Endothelial cell of umbilical vein (primary cell): ENCODE results near the gene FLT1. TPM values are rescaled to one million over a fixed set of nuclear protein-coding genes. Genes with fewer than 3 reads are reported as not detected.

ENCODE experiments used
- BruUV-seq: library from RNA; stranded (reverse); fragments of 400-500 nt; replicated peaks from 2 replicates; lab custom pipeline; 2021; lab: Mats Ljungman, UMichigan
- CTCF ChIA-PET: fragments of 300-600, 350-600 bp; sonication (Branson Sonifier 250); formaldehyde crosslinking; loops from one replicate; lab custom pipeline; 2021; ENCODE audit warnings: antibody characterized with exemption, inconsistent platforms; lab: Charles Lee
- POLR2A ChIA-PET: fragments of 300-600, 350-600 bp; sonication (Branson Sonifier 250); formaldehyde crosslinking; loops from one replicate; lab custom pipeline; 2021; ENCODE audit warnings: antibody characterized with exemption, inconsistent platforms; lab: Charles Lee
- DNase-seq: peaks from one replicate; pipeline ENCODE4 v3.0.0-alpha.2; 2011; ENCODE audit warnings: low read depth, low spot score
- FAIRE-seq: peaks from 2 replicates; lab custom pipeline; 2011; peaks lifted over from hg19 to GRCh38; lab: Jason Lieb, UNC
- H2AFZ ChIP-seq: 2 replicates; pipeline ENCODE4 v1.6.0; 2012; ENCODE audit warnings: low read depth, low read length, control low read depth, inconsistent platforms
- H3K27ac ChIP-seq: 2 replicates; pipeline ENCODE4 v1.5.1; 2011; ENCODE audit warnings: low read depth, mild to moderate bottlenecking, control low read depth, low read length, moderate library complexity; ENCODE audit not compliant: insufficient read depth
- H3K27me3 ChIP-seq, 2 experiments: 2 replicates each; pipeline versions ENCODE4 v1.6.0 to v1.6.1; 2011; ENCODE audit warnings: low read length in 2 of 2, mixed read lengths in 1 of 2; ENCODE audit not compliant: control insufficient read depth in 2 of 2, insufficient read depth in 2 of 2
- H3K36me3 ChIP-seq, 2 experiments: 2 replicates in 1 of 2; 3 replicates in 1 of 2; pipeline ENCODE4 v1.5.1; 2011; ENCODE audit warnings: low read length in 2 of 2, mild to moderate bottlenecking in 1 of 2, moderate library complexity in 1 of 2; ENCODE audit not compliant: control insufficient read depth in 2 of 2, insufficient read depth in 2 of 2; ENCODE audit errors: extremely low read depth in 1 of 2
- H3K4me1 ChIP-seq: 3 replicates; pipeline ENCODE4 v1.5.1; 2011; ENCODE audit warnings: mild to moderate bottlenecking, low read length; ENCODE audit not compliant: control insufficient read depth, insufficient read depth; ENCODE audit errors: extremely low read depth
- H3K4me2 ChIP-seq: 2 replicates; pipeline ENCODE4 v1.6.1; 2011; ENCODE audit warnings: low read length, control low read depth, mixed read lengths; ENCODE audit not compliant: insufficient read depth
- H3K4me3 ChIP-seq, 3 experiments: fragments of 200-600 bp in 1 of 3; sonication (generic), shearing (Covaris generic) in 1 of 3; replicated peaks in 1 of 3; 2 replicates each; pipeline ENCODE4 v1.5.1; 2011 to 2016; ENCODE audit warnings: control low read depth in 3 of 3, low read length in 3 of 3, mild to moderate bottlenecking in 2 of 3, inconsistent platforms in 1 of 3, low read depth in 1 of 3, moderate library complexity in 1 of 3; ENCODE audit not compliant: insufficient read depth in 1 of 3
- H3K79me2 ChIP-seq: 2 replicates; pipeline ENCODE4 v1.6.0; 2012; ENCODE audit warnings: low read length, inconsistent platforms; ENCODE audit not compliant: control insufficient read depth, insufficient read depth
- H3K9ac ChIP-seq: replicated peaks from 2 replicates; pipeline ENCODE3; 2011; ENCODE audit warnings: low read length, control low read depth; ENCODE audit not compliant: insufficient read depth; ENCODE audit errors: extremely low read depth
- H3K9me1 ChIP-seq: replicated peaks from 3 replicates; pipeline ENCODE4 v1.6.0; 2011; ENCODE audit warnings: mild to moderate bottlenecking, low read length; ENCODE audit not compliant: control insufficient read depth, insufficient read depth; ENCODE audit errors: extremely low read depth
- H3K9me3 ChIP-seq: replicated peaks from 2 replicates; pipeline ENCODE4 v1.5.1; 2012; ENCODE audit warnings: low read length, inconsistent platforms; ENCODE audit not compliant: control insufficient read depth, insufficient read depth
- H4K20me1 ChIP-seq: replicated peaks from 2 replicates; pipeline ENCODE3; 2011; ENCODE audit warnings: mild to moderate bottlenecking, low read length; ENCODE audit not compliant: control insufficient read depth, insufficient read depth; ENCODE audit errors: extremely low read depth
- EZH2 ChIP-seq: IDR thresholded peaks from 2 replicates; pipeline ENCODE4 v1.6.1; 2012; ENCODE audit warnings: borderline replicate concordance, low read depth, mild to moderate bottlenecking, moderate library complexity, low read length, inconsistent platforms; ENCODE audit not compliant: severe bottlenecking
- FOS ChIP-seq: IDR thresholded peaks from 2 replicates; pipeline ENCODE4 v1.6.1; 2011; ENCODE audit warnings: mild to moderate bottlenecking, low read length, moderate library complexity, borderline replicate concordance; ENCODE audit not compliant: insufficient read depth
- GATA2 ChIP-seq: IDR thresholded peaks from 2 replicates; pipeline ENCODE4 v1.7.0; 2011; ENCODE audit warnings: low read depth, mild to moderate bottlenecking, moderate library complexity, mixed read lengths, low read length; ENCODE audit not compliant: insufficient read length, insufficient read depth
- JUN ChIP-seq: IDR thresholded peaks from 2 replicates; pipeline ENCODE4 v1.6.1; 2011; ENCODE audit warnings: borderline replicate concordance, low read depth; ENCODE audit not compliant: insufficient read length, insufficient read depth
- MYC ChIP-seq: IDR thresholded peaks from one replicate; pipeline ENCODE4 v1.6.1; 2011; ENCODE audit warnings: mild to moderate bottlenecking, low read depth, low read length
- POLR2A ChIP-seq: IDR thresholded peaks from 2 replicates; pipeline ENCODE4 v1.6.1; 2012; ENCODE audit warnings: low read depth, mild to moderate bottlenecking, control low read depth, low read length
- POLR2AphosphoS5 ChIP-seq: IDR thresholded peaks from 2 replicates; pipeline ENCODE4 v1.6.1; 2012; ENCODE audit warnings: low read depth, mild to moderate bottlenecking, control low read depth, low read length, moderate library complexity; ENCODE audit not compliant: insufficient read depth
- dilution Hi-C: fragments of 300-500 bp; cut with MboI; formaldehyde crosslinking; loops from one replicate; pipeline ENCODE4 v1.15.0; 2019; ENCODE audit warnings: low sequenced_read_pairs; ENCODE audit not compliant: extremely low pct_ligation_motif_present
- intact Hi-C: fragments of 100-400 bp; cut with micrococcal nuclease; formaldehyde crosslinking; loops from one replicate; pipeline ENCODE4 v1.10.0; 2022
- polyA plus RNA-seq, 4 experiments: library from polyadenylated mRNA; depleted of rRNA in 3 of 4; stranded (reverse) in 3 of 4; unstranded in 1 of 4; fragments of >200 nt; gene quantifications; 2 replicates each; pipeline versions ENCODE4 v1.2.1 to v1.2.3, GENCODE V29; 2011 to 2012; ENCODE audit warnings: missing spikeins in 1 of 4
- total RNA-seq: library from RNA; stranded (reverse); gene quantifications from 2 replicates; pipeline ENCODE4 v1.2.3, GENCODE V29; 2021
- TF ChIP-seq, protein P1 (sequence below): IDR thresholded peaks from 2 replicates; pipeline ENCODE4 v1.6.1; 2011; ENCODE audit not compliant: insufficient read depth, insufficient read length
- TF ChIP-seq, protein P2 (sequence below), 2 donors: IDR thresholded peaks; 1 replicate in 1 of 2; 2 replicates in 1 of 2; pipeline ENCODE4 v1.5.1; 2011; ENCODE audit warnings: low read length in 2 of 2, mild to moderate bottlenecking in 2 of 2, moderate library complexity in 2 of 2, control low read depth in 1 of 2, inconsistent platforms in 1 of 2, low read depth in 1 of 2; ENCODE audit not compliant: insufficient read depth in 1 of 2; ENCODE audit errors: extremely low read depth in 1 of 2

Gene FLT1
- total and polyA plus RNA-seq, 2 donors (not counting 3 experiments of a cell fraction or from before 2014, with no cell fraction given): 16.0 to 104 TPM

DNA sequence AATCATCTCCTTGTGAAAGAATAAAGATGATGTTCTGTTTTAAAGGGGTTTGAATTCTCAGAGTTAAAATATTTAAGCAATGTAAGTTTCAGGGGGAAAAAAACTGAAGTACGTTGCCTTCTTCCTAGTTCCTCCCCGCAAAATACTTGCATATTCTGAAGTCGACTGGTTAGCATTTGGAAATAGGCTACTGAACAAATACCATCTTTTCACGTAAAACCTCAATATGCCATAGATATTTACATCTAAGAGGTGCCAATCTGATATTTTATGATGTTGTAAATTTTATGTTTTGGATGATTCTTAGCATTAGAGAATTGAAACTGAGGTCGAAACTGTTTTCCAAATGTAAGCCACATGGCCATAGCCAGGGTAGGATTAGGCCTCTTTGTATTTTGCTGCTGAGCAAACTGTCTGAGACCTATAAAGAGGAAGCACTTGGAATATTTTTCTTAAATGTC, 138.3 kb downstream of the FLT1 start:
- no peak for FAIRE-seq
- H3K9me3 ChIP-seq: no peaks in the 10 kb centered on the region
- H3K79me2 ChIP-seq: no peaks in the 10 kb centered on the region
- H3K9me1 ChIP-seq: no peaks in the 10 kb centered on the region
- no peak for TF ChIP-seq EZH2
- peak; percentile 3 for TF ChIP-seq POLR2A
- dilution Hi-C loops (no loop called here), intact Hi-C loops (loop anchor here (1.0 to 2.0 kb wide), 6 partner anchors 19 to 362 kb away; partner anchors contain the start of gene SLC46A3)
- H2AFZ ChIP-seq: no peak overlapping the region
- no peaks in the 10 kb centered on the region for H3K36me3 ChIP-seq
- no peaks in the 10 kb centered on the region for H3K27me3 ChIP-seq
- no peaks in the 10 kb centered on the region for H4K20me1 ChIP-seq
- ChIA-PET CTCF (interaction anchor here (1.0 to 1.8 kb wide), 3 partner anchors 27 to 52 kb away, joined by 3 to 9 read pairs (median 3); no protein-coding TSS in a partner anchor), POLR2A (no interaction called here)
- H3K4me3 ChIP-seq: no peak overlapping the region
- H3K9ac ChIP-seq: peak overlapping the region; percentile 88
- peaks cover 68% of the 10 kb centered on the region for H3K4me1 ChIP-seq
- peak overlapping the region; percentile 97 for H3K27ac ChIP-seq
- TSS peak; percentile 87 for BruUV-seq
- peak; percentile 62 for DNase-seq
- peak overlapping the region; percentile 64 for H3K4me2 ChIP-seq

DNA sequence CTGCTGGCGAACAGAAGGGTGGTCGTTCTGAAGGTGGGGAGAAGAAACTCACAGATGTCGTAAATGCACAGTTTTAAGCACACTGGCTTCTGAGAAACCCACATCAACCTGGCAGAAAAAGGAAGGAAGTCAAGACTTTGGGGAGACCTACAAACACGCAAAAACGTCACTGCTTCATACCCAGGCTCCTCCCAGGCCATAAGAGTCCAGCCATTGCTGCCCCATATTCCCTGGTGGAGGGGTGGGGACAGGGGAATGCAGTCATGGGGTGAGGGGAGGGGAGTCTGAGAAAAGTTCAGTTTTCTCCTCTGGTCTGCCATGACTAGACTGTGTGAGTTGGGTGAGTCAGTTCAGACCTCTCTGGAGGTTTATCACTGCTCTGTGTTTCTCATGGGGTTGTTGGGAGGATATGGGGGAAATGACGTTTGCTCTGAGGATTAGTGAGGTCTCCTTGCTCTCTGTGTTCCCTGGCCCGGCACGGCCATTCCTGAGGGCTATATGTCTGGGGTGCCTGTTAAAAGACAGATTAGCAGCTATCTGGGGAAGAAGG, 139.0 kb downstream of the FLT1 start:
- no peaks in the 10 kb centered on the region for H3K9me3 ChIP-seq
- no peaks in the 10 kb centered on the region for H4K20me1 ChIP-seq
- peak overlapping the region; percentile 88 for H3K9ac ChIP-seq
- no peaks in the 10 kb centered on the region for H3K27me3 ChIP-seq
- no peaks in the 10 kb centered on the region for H3K79me2 ChIP-seq
- peak overlapping the region; percentile 64 for H3K4me2 ChIP-seq
- dilution Hi-C loops: no loop called here
- peak; percentile 93 for DNase-seq
- POLR2A ChIA-PET: no interaction called here
- FAIRE-seq: peak; percentile 84
- no peaks in the 10 kb centered on the region for H3K36me3 ChIP-seq
- BruUV-seq: no TSS peak
- H3K27ac ChIP-seq: peak overlapping the region; percentile 97
- H3K4me1 ChIP-seq: peaks cover 74% of the 10 kb centered on the region
- no peak for TF ChIP-seq MYC
- peak; percentile 67 for TF ChIP-seq FOS
- TF ChIP-seq, protein P1, sequence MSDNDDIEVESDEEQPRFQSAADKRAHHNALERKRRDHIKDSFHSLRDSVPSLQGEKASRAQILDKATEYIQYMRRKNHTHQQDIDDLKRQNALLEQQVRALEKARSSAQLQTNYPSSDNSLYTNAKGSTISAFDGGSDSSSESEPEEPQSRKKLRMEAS: no peak
- TF ChIP-seq EZH2: no peak
- TF ChIP-seq POLR2AphosphoS5: peak; percentile 53
- TF ChIP-seq, protein P2, sequence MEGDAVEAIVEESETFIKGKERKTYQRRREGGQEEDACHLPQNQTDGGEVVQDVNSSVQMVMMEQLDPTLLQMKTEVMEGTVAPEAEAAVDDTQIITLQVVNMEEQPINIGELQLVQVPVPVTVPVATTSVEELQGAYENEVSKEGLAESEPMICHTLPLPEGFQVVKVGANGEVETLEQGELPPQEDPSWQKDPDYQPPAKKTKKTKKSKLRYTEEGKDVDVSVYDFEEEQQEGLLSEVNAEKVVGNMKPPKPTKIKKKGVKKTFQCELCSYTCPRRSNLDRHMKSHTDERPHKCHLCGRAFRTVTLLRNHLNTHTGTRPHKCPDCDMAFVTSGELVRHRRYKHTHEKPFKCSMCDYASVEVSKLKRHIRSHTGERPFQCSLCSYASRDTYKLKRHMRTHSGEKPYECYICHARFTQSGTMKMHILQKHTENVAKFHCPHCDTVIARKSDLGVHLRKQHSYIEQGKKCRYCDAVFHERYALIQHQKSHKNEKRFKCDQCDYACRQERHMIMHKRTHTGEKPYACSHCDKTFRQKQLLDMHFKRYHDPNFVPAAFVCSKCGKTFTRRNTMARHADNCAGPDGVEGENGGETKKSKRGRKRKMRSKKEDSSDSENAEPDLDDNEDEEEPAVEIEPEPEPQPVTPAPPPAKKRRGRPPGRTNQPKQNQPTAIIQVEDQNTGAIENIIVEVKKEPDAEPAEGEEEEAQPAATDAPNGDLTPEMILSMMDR (IDR thresholded peaks at IDR 0.05; ENCODE audit: extremely low read depth in 1 of 2, insufficient read depth in 1 of 2, low read depth in 1 of 2, low read length in 2 of 2): no peak
- TF ChIP-seq JUN: peak; percentile 70
- peak; percentile 52 for TF ChIP-seq GATA2
- peak; percentile 66 for TF ChIP-seq POLR2A
- CTCF ChIA-PET: no interaction called here
- intact Hi-C loops: loop anchor here (1.0 to 2.0 kb wide), 5 partner anchors 19 to 52 kb away; no protein-coding TSS in a partner anchor
- peak overlapping the region; percentile 44 for H2AFZ ChIP-seq
- H3K9me1 ChIP-seq: no peaks in the 10 kb centered on the region
- no peak overlapping the region for H3K4me3 ChIP-seq
